SK-N-SH (cell line): ENCODE measurements around the gene RMC1. TPM values are rescaled to one million over a fixed set of nuclear protein-coding genes. Genes with fewer than 3 reads are reported as not detected.

Source experiments
- CTCF ChIA-PET: fragments of 300-600, 350-600 bp; formaldehyde crosslinking; extraction: SDS; loops from one replicate; lab custom pipeline; 2021; lab: Yijun Ruan, JAX
- POLR2A ChIA-PET: fragments of 350-600 bp; sonication (Branson Sonifier 250); formaldehyde crosslinking; extraction: SDS; loops from one replicate; lab custom pipeline; 2020; ENCODE audit warnings: antibody characterized with exemption, inconsistent platforms; lab: Yijun Ruan, JAX
- DNase-seq: peaks from one replicate; pipeline ENCODE4 v3.0.0; 2012
- H2AFZ ChIP-seq: fragments of 200-600 bp; sonication (generic); 2 replicates; pipeline ENCODE4 v1.8.1; 2016; ENCODE audit warnings: antibody characterized with exemption, mild to moderate bottlenecking, low read depth
- H3F3A ChIP-seq: fragments of 200-600 bp; sonication (generic); replicated peaks from 2 replicates; pipeline ENCODE3; 2016; ENCODE audit warnings: antibody characterized with exemption, mild to moderate bottlenecking; ENCODE audit not compliant: insufficient read depth
- H3K27ac ChIP-seq, 2 experiments: fragments of 200-500 bp in 1 of 2; fragments of 200-600 bp in 1 of 2; sonication (Bioruptor generic) in 1 of 2; sonication (generic), shearing (Covaris generic) in 1 of 2; 2 replicates each; pipeline versions ENCODE4 v1.5.1 to v1.6.1; 2014 to 2016; ENCODE audit warnings: low read depth in 2 of 2, inconsistent platforms in 1 of 2, low read length in 1 of 2, mild to moderate bottlenecking in 1 of 2, mixed read lengths in 1 of 2
- H3K27me3 ChIP-seq: fragments of 200-600 bp; sonication (generic), shearing (Covaris generic); 2 replicates; pipeline ENCODE4 v1.6.1; 2016; ENCODE audit warnings: mixed run types; ENCODE audit not compliant: insufficient read depth
- H3K36me3 ChIP-seq, 2 experiments: fragments of 200-500 bp in 1 of 2; fragments of 200-600 bp in 1 of 2; sonication (Bioruptor generic) in 1 of 2; sonication (generic) in 1 of 2; replicated peaks in 1 of 2; 2 replicates each; pipeline versions ENCODE3 to v1.5.1; 2014 to 2016; ENCODE audit warnings: low read length in 1 of 2, mild to moderate bottlenecking in 1 of 2; ENCODE audit not compliant: insufficient read depth in 2 of 2, control insufficient read depth in 1 of 2
- H3K4me1 ChIP-seq, 2 experiments: fragments of 200-500 bp in 1 of 2; fragments of 200-600 bp in 1 of 2; sonication (Bioruptor generic) in 1 of 2; sonication (generic), shearing (Covaris generic) in 1 of 2; 2 replicates each; pipeline versions ENCODE4 v1.5.1 to v1.6.1; 2014 to 2016; ENCODE audit warnings: low read depth in 1 of 2, low read length in 1 of 2, mixed run types in 1 of 2; ENCODE audit not compliant: insufficient read depth in 2 of 2, control insufficient read depth in 1 of 2
- H3K4me2 ChIP-seq: fragments of 200-600 bp; sonication (generic), shearing (Covaris generic); 2 replicates; pipeline ENCODE4 v1.6.1; 2017; ENCODE audit warnings: mixed run types
- H3K4me3 ChIP-seq, 2 experiments: fragments of 200-500 bp in 1 of 2; fragments of 200-600 bp in 1 of 2; sonication (Bioruptor generic) in 1 of 2; sonication (generic), shearing (Covaris generic) in 1 of 2; 2 replicates each; pipeline versions ENCODE4 v1.5.1 to v1.8.1; 2014 to 2016; ENCODE audit warnings: low read depth in 2 of 2, inconsistent platforms in 1 of 2, low read length in 1 of 2, mild to moderate bottlenecking in 1 of 2, mixed read lengths in 1 of 2, moderate library complexity in 1 of 2
- H3K79me2 ChIP-seq: fragments of 200-600 bp; sonication (generic); 2 replicates; pipeline ENCODE4 v1.8.1; 2017; ENCODE audit warnings: mild to moderate bottlenecking; ENCODE audit not compliant: insufficient read depth
- H3K9ac ChIP-seq: fragments of 200-600 bp; sonication (generic); 2 replicates; pipeline ENCODE4 v1.6.1; 2017; ENCODE audit warnings: mixed run types
- H3K9me2 ChIP-seq: fragments of 200-600 bp; sonication (generic); 2 replicates; pipeline ENCODE4 v1.6.1; 2017; ENCODE audit warnings: mixed run types
- H3K9me3 ChIP-seq: fragments of 200-600 bp; sonication (generic); 2 replicates; pipeline ENCODE4 v1.6.1; 2017; ENCODE audit warnings: mixed run types, mild to moderate bottlenecking, moderate library complexity
- H4K20me1 ChIP-seq: fragments of 200-600 bp; sonication (generic); 2 replicates; pipeline ENCODE4 v1.6.1; 2017; ENCODE audit warnings: mild to moderate bottlenecking, mixed run types; ENCODE audit not compliant: insufficient read depth
- EZH2phosphoT487 ChIP-seq: fragments of 200-600 bp; sonication (generic); IDR thresholded peaks from 2 replicates; pipeline ENCODE4 v1.6.1; 2017; ENCODE audit warnings: low read depth, mixed run types, mild to moderate bottlenecking, antibody characterized with exemption, moderate library complexity, borderline replicate concordance
- FOSL2 ChIP-seq: IDR thresholded peaks from 2 replicates; pipeline ENCODE4 v1.4.0; 2012; ENCODE audit warnings: low read depth, mild to moderate bottlenecking, moderate library complexity, borderline replicate concordance
- GABPA ChIP-seq: IDR thresholded peaks from 2 replicates; pipeline ENCODE4 v1.4.0; 2012; ENCODE audit warnings: low read depth, mild to moderate bottlenecking
- GATA2 ChIP-seq: sonication (generic); formaldehyde crosslinking; IDR thresholded peaks from 2 replicates; pipeline ENCODE4 v1.5.0; 2020; ENCODE audit warnings: mild to moderate bottlenecking, missing genetic modification reagents
- JUND ChIP-seq: IDR thresholded peaks from 2 replicates; pipeline ENCODE4 v1.4.0; 2012
- MAX ChIP-seq: IDR thresholded peaks from 2 replicates; pipeline ENCODE4 v1.4.0; 2012; ENCODE audit warnings: low read depth
- MXI1 ChIP-seq: IDR thresholded peaks from 2 replicates; pipeline ENCODE4 v1.6.1; 2012; ENCODE audit warnings: mild to moderate bottlenecking, low read depth, low read length, improper control_type of control experiment
- NFIC ChIP-seq: IDR thresholded peaks from 2 replicates; pipeline ENCODE4 v1.4.0; 2012; ENCODE audit warnings: borderline replicate concordance
- NRF1 ChIP-seq: IDR thresholded peaks from 2 replicates; pipeline ENCODE4 v1.6.1; 2012; ENCODE audit warnings: low read depth, mild to moderate bottlenecking, low read length
- RCOR1 ChIP-seq: fragments of 150-350 bp; IDR thresholded peaks from 2 replicates; pipeline ENCODE4 v1.6.1; 2017; ENCODE audit warnings: antibody characterized with exemption, low read length
- RXRA ChIP-seq: IDR thresholded peaks from 2 replicates; pipeline ENCODE4 v1.4.0; 2012; ENCODE audit warnings: low read depth, mild to moderate bottlenecking, borderline replicate concordance
- TAF1 ChIP-seq: IDR thresholded peaks from 2 replicates; pipeline ENCODE4 v1.6.1; 2012; ENCODE audit warnings: low read depth, mild to moderate bottlenecking, low read length, moderate library complexity, borderline replicate concordance
- TCF12 ChIP-seq: IDR thresholded peaks from 2 replicates; pipeline ENCODE4 v1.4.0; 2012
- USF2 ChIP-seq: fragments of 150-350 bp; IDR thresholded peaks from 2 replicates; pipeline ENCODE4 v1.6.1; 2017; ENCODE audit warnings: antibody characterized with exemption, low read length, low read depth, borderline replicate concordance
- YY1 ChIP-seq: IDR thresholded peaks from 2 replicates; pipeline ENCODE4 v1.4.0; 2012; ENCODE audit warnings: low read depth, mild to moderate bottlenecking
- WGBS: methylation state at CpG from one replicate; pipeline ENCODE4 v1.1.6; 2017; ENCODE audit warnings: low lambda C conversion rate; 5-methylcytosine and 5-hydroxymethylcytosine counted together
- polyA plus RNA-seq, 3 experiments: library from polyadenylated mRNA; depleted of rRNA; stranded (reverse); fragments of >200 nt; gene quantifications; 2 replicates each; pipeline ENCODE4 v1.2.3, GENCODE V29; 2012
- TF ChIP-seq, protein P1 (sequence below): fragments of 150-350 bp; IDR thresholded peaks from 2 replicates; pipeline ENCODE4 v1.6.1; 2016; ENCODE audit warnings: mild to moderate bottlenecking, low read depth, low read length
- TF ChIP-seq, protein P2 (sequence below): fragments of 200-600 bp; sonication (generic); IDR thresholded peaks from 2 replicates; pipeline ENCODE4 v1.6.1; 2017; ENCODE audit warnings: antibody characterized with exemption, mild to moderate bottlenecking, moderate library complexity

RMC1 gene
- polyA plus RNA-seq, 1 of the 3 experiments (the other 2 are of a cell fraction), result 26.4 TPM

DNA sequence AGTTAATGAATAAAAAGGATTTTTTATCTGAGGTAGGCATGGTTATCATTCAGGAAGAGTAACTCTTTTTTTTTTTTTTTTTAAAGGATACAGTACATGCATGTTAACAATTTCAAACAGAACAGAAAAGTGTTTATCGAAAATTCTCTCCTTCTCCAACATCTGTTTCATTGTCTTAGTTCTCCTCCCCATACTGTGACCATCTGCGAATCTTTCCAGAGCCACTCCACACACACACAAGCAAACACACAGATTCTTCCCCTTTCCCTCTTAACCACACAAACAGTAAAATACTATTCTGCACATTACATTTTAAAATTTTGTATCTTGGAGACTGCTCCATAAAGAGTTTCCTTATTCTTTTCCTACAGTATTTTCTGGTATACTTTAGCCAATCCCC is 45.0 kb downstream of the RMC1 start:
- H3F3A ChIP-seq, result no peaks in the 10 kb centered on the region
- H3K9ac ChIP-seq, result no peak overlapping the region
- CTCF ChIA-PET, result interaction anchor here (0.7 to 1.2 kb wide), 2 partner anchors 32 to 215 kb away, joined by 3 to 6 read pairs; no protein-coding TSS in a partner anchor
- H3K27ac ChIP-seq, result no peak overlapping the region
- H4K20me1 ChIP-seq, result no peaks in the 10 kb centered on the region
- POLR2A ChIA-PET, result interaction anchor here (0.6 kb wide), 1 partner anchor 25 kb away, joined by 3 read pairs; no protein-coding TSS in a partner anchor
- TF ChIP-seq USF2, result no peak
- TF ChIP-seq TCF12, result no peak
- no peak for TF ChIP-seq RXRA
- TF ChIP-seq, protein P1, sequence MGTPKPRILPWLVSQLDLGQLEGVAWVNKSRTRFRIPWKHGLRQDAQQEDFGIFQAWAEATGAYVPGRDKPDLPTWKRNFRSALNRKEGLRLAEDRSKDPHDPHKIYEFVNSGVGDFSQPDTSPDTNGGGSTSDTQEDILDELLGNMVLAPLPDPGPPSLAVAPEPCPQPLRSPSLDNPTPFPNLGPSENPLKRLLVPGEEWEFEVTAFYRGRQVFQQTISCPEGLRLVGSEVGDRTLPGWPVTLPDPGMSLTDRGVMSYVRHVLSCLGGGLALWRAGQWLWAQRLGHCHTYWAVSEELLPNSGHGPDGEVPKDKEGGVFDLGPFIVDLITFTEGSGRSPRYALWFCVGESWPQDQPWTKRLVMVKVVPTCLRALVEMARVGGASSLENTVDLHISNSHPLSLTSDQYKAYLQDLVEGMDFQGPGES, result no peak
- TF ChIP-seq NFIC, result no peak
- TF ChIP-seq JUND, result no peak
- no peak for TF ChIP-seq FOSL2
- TF ChIP-seq NRF1, result no peak
- TF ChIP-seq MAX, result no peak
- no peak overlapping the region for H2AFZ ChIP-seq
- no peak overlapping the region for H3K4me3 ChIP-seq
- peaks cover 30 to 46% of the 10 kb centered on the region in 2 experiments for H3K36me3 ChIP-seq
- 87% methylated on average over 2 of the region's 2 CpGs for WGBS
- no peaks in the 10 kb centered on the region for H3K9me2 ChIP-seq
- H3K9me3 ChIP-seq, result no peaks in the 10 kb centered on the region
- DNase-seq, result no peak
- H3K4me1 ChIP-seq, result no peaks in the 10 kb centered on the region
- H3K79me2 ChIP-seq, result no peaks in the 10 kb centered on the region
- H3K4me2 ChIP-seq, result no peak overlapping the region
- H3K27me3 ChIP-seq, result no peaks in the 10 kb centered on the region

- H3F3A ChIP-seq, result no peaks in the 10 kb centered on the region
- no peaks in the 10 kb centered on the region for H3K9me2 ChIP-seq
- no peak overlapping the region for H3K27ac ChIP-seq
- no peak overlapping the region for H3K4me3 ChIP-seq
- no peak overlapping the region for H3K4me2 ChIP-seq
- no peaks in the 10 kb centered on the region for H3K27me3 ChIP-seq
- no peaks in the 10 kb centered on the region for H4K20me1 ChIP-seq
- H2AFZ ChIP-seq, result no peak overlapping the region
- DNase-seq, result no peak
- ChIA-PET CTCF (no interaction called here), POLR2A (no interaction called here)
- no peaks in the 10 kb centered on the region for H3K9me3 ChIP-seq
- no peak for TF ChIP-seq TAF1
- TF ChIP-seq RCOR1, result no peak
- TF ChIP-seq NRF1, result no peak
- TF ChIP-seq EZH2phosphoT487, result no peak
- TF ChIP-seq MAX, result no peak
- no peak for TF ChIP-seq YY1
- TF ChIP-seq GATA2 (CRISPR knock-in tag), result no peak
- TF ChIP-seq GABPA, result no peak
- no peak for TF ChIP-seq MXI1
- TF ChIP-seq USF2, result no peak
- TF ChIP-seq, protein P2, sequence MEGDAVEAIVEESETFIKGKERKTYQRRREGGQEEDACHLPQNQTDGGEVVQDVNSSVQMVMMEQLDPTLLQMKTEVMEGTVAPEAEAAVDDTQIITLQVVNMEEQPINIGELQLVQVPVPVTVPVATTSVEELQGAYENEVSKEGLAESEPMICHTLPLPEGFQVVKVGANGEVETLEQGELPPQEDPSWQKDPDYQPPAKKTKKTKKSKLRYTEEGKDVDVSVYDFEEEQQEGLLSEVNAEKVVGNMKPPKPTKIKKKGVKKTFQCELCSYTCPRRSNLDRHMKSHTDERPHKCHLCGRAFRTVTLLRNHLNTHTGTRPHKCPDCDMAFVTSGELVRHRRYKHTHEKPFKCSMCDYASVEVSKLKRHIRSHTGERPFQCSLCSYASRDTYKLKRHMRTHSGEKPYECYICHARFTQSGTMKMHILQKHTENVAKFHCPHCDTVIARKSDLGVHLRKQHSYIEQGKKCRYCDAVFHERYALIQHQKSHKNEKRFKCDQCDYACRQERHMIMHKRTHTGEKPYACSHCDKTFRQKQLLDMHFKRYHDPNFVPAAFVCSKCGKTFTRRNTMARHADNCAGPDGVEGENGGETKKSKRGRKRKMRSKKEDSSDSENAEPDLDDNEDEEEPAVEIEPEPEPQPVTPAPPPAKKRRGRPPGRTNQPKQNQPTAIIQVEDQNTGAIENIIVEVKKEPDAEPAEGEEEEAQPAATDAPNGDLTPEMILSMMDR, result no peak
- TF ChIP-seq, all 33 proteins: peak for 0
- 100% methylated on average over 3 of the region's 3 CpGs for WGBS
- H3K9ac ChIP-seq, result no peak overlapping the region
- H3K79me2 ChIP-seq, result no peaks in the 10 kb centered on the region
- peaks cover 28 to 42% of the 10 kb centered on the region in 2 experiments for H3K36me3 ChIP-seq
- H3K4me1 ChIP-seq, result no peaks in the 10 kb centered on the region
Observed at GRCh38 chr18:23548719-23549118, 45.4 kb downstream of the RMC1 start.
